ENCODE results near the gene ARID1B.

DNA sequence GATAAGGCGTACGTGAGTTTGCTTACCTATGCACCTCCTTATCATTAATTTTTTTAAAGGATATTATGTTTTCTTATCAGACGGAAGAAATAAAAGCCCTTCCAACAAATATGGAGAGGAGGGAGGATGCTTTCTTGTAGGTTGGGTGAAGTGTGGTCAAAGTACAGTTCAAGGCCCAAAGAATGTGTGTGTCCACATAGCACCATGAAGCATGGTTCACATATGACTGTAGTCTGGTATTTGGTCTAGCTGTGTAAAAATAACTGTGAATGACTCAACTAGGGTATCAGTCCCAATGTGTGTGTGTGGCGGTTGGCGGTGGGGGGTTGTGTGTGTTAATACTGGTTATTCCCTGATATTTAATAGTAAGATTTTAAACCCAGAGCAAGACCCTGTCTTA lies 333.4 kb downstream of the ARID1B start:
- TF ChIP-seq, protein P1, sequence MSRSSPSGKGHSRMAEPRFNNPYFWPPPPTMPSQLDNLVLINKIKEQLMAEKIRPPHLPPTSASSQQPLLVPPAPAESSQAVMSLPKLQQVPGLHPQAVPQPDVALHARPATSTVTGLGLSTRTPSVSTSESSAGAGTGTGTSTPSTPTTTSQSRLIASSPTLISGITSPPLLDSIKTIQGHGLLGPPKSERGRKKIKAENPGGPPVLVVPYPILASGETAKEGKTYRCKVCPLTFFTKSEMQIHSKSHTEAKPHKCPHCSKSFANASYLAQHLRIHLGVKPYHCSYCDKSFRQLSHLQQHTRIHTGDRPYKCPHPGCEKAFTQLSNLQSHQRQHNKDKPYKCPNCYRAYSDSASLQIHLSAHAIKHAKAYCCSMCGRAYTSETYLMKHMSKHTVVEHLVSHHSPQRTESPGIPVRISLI (tag by site-specific recombination; IDR thresholded peaks at IDR 0.05), result no peak
- TF ChIP-seq TCF7L2 (IDR thresholded peaks at IDR 0.05; ENCODE audit: borderline replicate concordance, low read depth, low read length) (no peak), ATF2 (tag by site-specific recombination; IDR thresholded peaks at IDR 0.05; ENCODE audit: low read depth) (no peak), YY1 (tag by site-specific recombination; IDR thresholded peaks at IDR 0.05) (no peak), CTCF (tag by site-specific recombination; IDR thresholded peaks at IDR 0.05) (no peak), ZNF202 (tag by site-specific recombination; IDR thresholded peaks at IDR 0.05; ENCODE audit: borderline replicate concordance) (no peak), ZNF660 (tag by site-specific recombination; IDR thresholded peaks at IDR 0.05) (no peak), ZSCAN5A (tag by site-specific recombination; IDR thresholded peaks at IDR 0.05) (no peak), TRIM28 (IDR thresholded peaks at IDR 0.05; ENCODE audit: borderline replicate concordance, low read length) (no peak)
- TF ChIP-seq, protein P2, sequence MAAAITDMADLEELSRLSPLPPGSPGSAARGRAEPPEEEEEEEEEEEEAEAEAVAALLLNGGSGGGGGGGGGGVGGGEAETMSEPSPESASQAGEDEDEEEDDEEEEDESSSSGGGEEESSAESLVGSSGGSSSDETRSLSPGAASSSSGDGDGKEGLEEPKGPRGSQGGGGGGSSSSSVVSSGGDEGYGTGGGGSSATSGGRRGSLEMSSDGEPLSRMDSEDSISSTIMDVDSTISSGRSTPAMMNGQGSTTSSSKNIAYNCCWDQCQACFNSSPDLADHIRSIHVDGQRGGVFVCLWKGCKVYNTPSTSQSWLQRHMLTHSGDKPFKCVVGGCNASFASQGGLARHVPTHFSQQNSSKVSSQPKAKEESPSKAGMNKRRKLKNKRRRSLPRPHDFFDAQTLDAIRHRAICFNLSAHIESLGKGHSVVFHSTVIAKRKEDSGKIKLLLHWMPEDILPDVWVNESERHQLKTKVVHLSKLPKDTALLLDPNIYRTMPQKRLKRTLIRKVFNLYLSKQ (tag by site-specific recombination; IDR thresholded peaks at IDR 0.05; ENCODE audit: borderline replicate concordance), result no peak

Data from HEK293 (cell line).